Muscle layer of duodenum (tissue), 2 donors: ENCODE results near the gene C6orf163.

Experiments used
- H3K27ac ChIP-seq: one replicate; pipeline ENCODE4 v1.7.0; 2013; ENCODE audit warnings: mild to moderate bottlenecking, low read length
- H3K27me3 ChIP-seq: one replicate; pipeline ENCODE4 v1.7.0; 2013; ENCODE audit warnings: low read depth, mild to moderate bottlenecking, control low read depth, low read length
- H3K36me3 ChIP-seq, 2 donors: one replicate each; pipeline ENCODE4 v1.7.0; 2013; ENCODE audit warnings: low read length in 2 of 2, control low read depth in 1 of 2, mild to moderate bottlenecking in 1 of 2; ENCODE audit not compliant: insufficient read depth in 2 of 2, control insufficient read depth in 1 of 2
- H3K4me1 ChIP-seq, 2 donors: one replicate each; pipeline ENCODE4 v1.7.0; 2013; ENCODE audit warnings: low read length in 2 of 2, mild to moderate bottlenecking in 2 of 2, control low read depth in 1 of 2, moderate library complexity in 1 of 2; ENCODE audit not compliant: insufficient read depth in 2 of 2, control insufficient read depth in 1 of 2
- H3K4me3 ChIP-seq, 2 donors: one replicate each; pipeline ENCODE4 v1.7.0; 2013; ENCODE audit warnings: low read length in 2 of 2, low read depth in 1 of 2, mild to moderate bottlenecking in 1 of 2
- H3K9me3 ChIP-seq, 2 donors: one replicate each; pipeline ENCODE4 v1.7.0; 2013; ENCODE audit warnings: low read length in 2 of 2, control low read depth in 1 of 2, mild to moderate bottlenecking in 1 of 2; ENCODE audit not compliant: control insufficient read depth in 1 of 2
- donor health status: healthy.

C6orf163 gene

GRCh38 chr6:87333591-87334181 lies 10.9 kb upstream of the C6orf163 start:
- no peaks in the 10 kb centered on the region for H3K4me1 ChIP-seq
- H3K27me3 ChIP-seq: no peaks in the 10 kb centered on the region
- H3K9me3 ChIP-seq: no peaks in the 10 kb centered on the region
- no peaks in the 10 kb centered on the region for H3K36me3 ChIP-seq
- H3K27ac ChIP-seq: no peak overlapping the region
- no peak overlapping the region for H3K4me3 ChIP-seq

- Histone ChIP-seq H3K27ac (no peak overlapping the region), H3K4me1 (no peaks in the 10 kb centered on the region)
Observed at GRCh38 chr6:87334683-87335082, 9.9 kb upstream of the C6orf163 start.

GRCh38 chr6:87336367-87336766 lies 8.2 kb upstream of the C6orf163 start:
- H3K36me3 ChIP-seq: no peaks in the 10 kb centered on the region
- no peaks in the 10 kb centered on the region for H3K4me1 ChIP-seq
- no peaks in the 10 kb centered on the region for H3K27me3 ChIP-seq
- no peaks in the 10 kb centered on the region for H3K9me3 ChIP-seq
- no peak overlapping the region for H3K4me3 ChIP-seq
- no peak overlapping the region for H3K27ac ChIP-seq

More at GRCh38 chr6:87334683-87335082, 9.9 kb upstream of the C6orf163 start:
- H3K4me3 ChIP-seq: no peak overlapping the region
- no peaks in the 10 kb centered on the region for H3K36me3 ChIP-seq
- H3K27me3 ChIP-seq: no peaks in the 10 kb centered on the region
- H3K9me3 ChIP-seq: no peaks in the 10 kb centered on the region

DNA sequence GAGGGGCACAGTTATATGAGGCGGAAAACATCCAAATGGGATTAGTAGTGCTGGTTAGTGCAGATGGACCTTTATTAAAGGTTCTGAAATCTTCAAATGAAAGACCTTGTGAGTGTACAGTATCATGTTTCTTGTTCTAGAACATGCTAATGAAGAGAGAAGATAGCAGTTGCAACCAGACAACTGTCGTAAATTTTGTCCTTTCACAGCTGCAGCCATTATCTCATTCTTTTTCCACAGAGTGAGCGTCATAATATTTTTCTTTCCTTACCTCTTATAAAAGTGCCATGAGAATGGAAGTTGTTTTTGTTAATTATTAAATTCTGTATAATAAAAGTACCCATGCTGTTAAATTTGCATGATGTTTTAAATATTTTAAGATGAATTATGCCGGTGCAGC lies 4.4 kb upstream of the C6orf163 start:
- Histone ChIP-seq H3K4me1 (no peaks in the 10 kb centered on the region), H3K9me3 (no peaks in the 10 kb centered on the region), H3K27me3 (no peaks in the 10 kb centered on the region), H3K4me3 (no peak overlapping the region), H3K27ac (no peak overlapping the region), H3K36me3 (no peaks in the 10 kb centered on the region)

DNA sequence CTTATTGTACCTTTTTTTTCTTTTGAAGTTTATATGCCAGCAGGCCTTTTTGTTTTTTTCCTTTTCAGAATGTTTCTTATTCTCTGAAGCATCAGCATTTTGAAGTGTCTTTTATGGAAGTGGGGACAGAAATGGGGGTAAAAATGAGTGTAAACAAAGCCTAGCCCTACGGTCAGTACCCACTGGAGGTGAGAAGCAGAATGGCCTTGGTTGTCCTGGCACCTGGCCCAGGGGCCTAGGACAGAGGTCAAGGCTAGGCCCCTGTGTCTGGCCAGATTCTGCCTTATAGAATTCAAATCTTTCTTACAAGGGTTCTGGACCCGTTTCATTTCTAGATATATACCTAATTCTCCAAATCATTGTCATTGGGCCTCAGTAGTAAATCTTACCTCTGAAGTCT lies 3.5 kb upstream of the C6orf163 start:
- H3K36me3 ChIP-seq: no peaks in the 10 kb centered on the region
- no peaks in the 10 kb centered on the region for H3K4me1 ChIP-seq
- no peaks in the 10 kb centered on the region for H3K9me3 ChIP-seq
- H3K27ac ChIP-seq: no peak overlapping the region
- no peaks in the 10 kb centered on the region for H3K27me3 ChIP-seq
- H3K4me3 ChIP-seq: no peak overlapping the region

GRCh38 chr6:87341899-87342298 lies 2.7 kb upstream of the C6orf163 start:
- H3K36me3 ChIP-seq: no peaks in the 10 kb centered on the region
- no peaks in the 10 kb centered on the region for H3K27me3 ChIP-seq
- H3K27ac ChIP-seq: no peak overlapping the region
- H3K9me3 ChIP-seq: no peaks in the 10 kb centered on the region
- H3K4me1 ChIP-seq: no peaks in the 10 kb centered on the region
- no peak overlapping the region for H3K4me3 ChIP-seq

GRCh38 chr6:87342829-87343228 lies 1.8 kb upstream of the C6orf163 start:
- Histone ChIP-seq H3K36me3 (no peaks in the 10 kb centered on the region), H3K27me3 (no peaks in the 10 kb centered on the region), H3K27ac (no peak overlapping the region), H3K9me3 (no peaks in the 10 kb centered on the region), H3K4me3 (no peak overlapping the region), H3K4me1 (no peaks in the 10 kb centered on the region)

DNA sequence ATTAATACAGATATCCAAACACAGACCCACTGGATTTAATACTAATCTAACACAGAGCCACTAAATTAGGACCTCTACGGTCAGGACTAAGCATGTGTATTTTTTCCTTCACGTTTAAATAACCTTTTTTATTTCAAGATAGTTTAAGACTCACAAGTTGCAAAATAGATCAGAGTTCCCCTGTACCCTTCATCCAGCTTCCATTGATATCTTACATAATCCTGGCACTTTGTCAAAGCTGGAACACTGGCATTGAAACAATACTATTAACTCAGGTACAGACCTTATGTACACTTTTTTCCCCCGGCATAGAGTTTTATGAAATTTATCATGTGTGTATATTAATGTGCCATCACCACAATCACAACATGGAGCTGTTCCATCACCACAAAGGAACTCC lies 2.1 kb downstream of the C6orf163 start:
- Histone ChIP-seq H3K27ac (no peak overlapping the region), H3K4me3 (no peak overlapping the region), H3K36me3 (no peaks in the 10 kb centered on the region), H3K4me1 (no peaks in the 10 kb centered on the region), H3K9me3 (no peaks in the 10 kb centered on the region), H3K27me3 (no peaks in the 10 kb centered on the region)

- H3K27me3 ChIP-seq: no peaks in the 10 kb centered on the region
- no peaks in the 10 kb centered on the region for H3K4me1 ChIP-seq
- no peaks in the 10 kb centered on the region for H3K9me3 ChIP-seq
- H3K4me3 ChIP-seq: no peak overlapping the region
- H3K27ac ChIP-seq: no peak overlapping the region
- no peaks in the 10 kb centered on the region for H3K36me3 ChIP-seq
Observed at GRCh38 chr6:87349896-87350295, 5.3 kb downstream of the C6orf163 start.

DNA sequence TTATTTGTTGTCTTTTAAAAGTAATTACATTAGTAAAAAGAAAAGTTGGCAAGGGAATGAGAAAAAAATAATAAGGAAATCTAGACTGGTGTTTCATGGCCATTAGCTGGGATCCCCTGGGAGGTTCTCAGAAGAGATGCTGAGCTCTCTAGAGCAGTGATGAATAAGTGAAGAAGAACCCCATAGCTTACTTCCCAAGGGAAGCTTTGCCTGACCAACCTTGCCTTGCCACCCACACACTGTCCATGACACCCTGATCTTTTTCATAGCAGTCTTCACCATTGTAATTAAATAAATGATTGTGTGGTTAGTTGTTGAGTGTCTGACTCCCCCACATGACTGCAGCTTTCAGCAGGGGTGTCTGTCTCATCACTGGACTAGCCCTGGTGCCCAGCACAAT lies 5.9 kb downstream of the C6orf163 start:
- Histone ChIP-seq H3K4me3 (no peak overlapping the region), H3K4me1 (no peaks in the 10 kb centered on the region)

DNA sequence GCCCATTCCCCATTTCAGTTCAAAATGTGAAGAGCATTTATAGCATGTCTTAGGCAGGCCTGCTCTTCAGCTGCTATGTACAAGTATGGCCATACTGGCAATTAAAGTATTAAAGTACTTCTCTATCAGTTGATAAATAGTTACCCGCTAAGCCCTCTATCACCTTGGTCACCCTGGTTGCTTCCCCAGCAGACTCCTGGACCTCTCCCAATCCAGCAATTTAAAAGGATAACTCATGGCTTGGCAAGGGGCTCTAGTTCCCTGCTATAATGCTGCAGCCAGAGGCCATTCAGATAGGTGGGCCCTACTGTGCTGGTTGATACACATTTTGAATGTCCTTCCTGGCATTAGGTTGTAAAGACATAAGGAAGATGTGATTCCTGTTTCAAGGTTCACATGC lies 7.0 kb downstream of the C6orf163 start:
- Histone ChIP-seq H3K27ac (no peak overlapping the region), H3K4me1 (no peaks in the 10 kb centered on the region), H3K9me3 (no peaks in the 10 kb centered on the region), H3K27me3 (no peaks in the 10 kb centered on the region), H3K4me3 (no peak overlapping the region), H3K36me3 (no peaks in the 10 kb centered on the region)

More for the DNA sequence above, 5.9 kb downstream of the C6orf163 start:
- Histone ChIP-seq H3K9me3 (no peaks in the 10 kb centered on the region), H3K27ac (no peak overlapping the region), H3K36me3 (no peaks in the 10 kb centered on the region), H3K27me3 (no peaks in the 10 kb centered on the region)

- Histone ChIP-seq H3K27ac (no peak overlapping the region), H3K36me3 (no peaks in the 10 kb centered on the region), H3K4me1 (no peaks in the 10 kb centered on the region), H3K9me3 (no peaks in the 10 kb centered on the region), H3K4me3 (no peak overlapping the region), H3K27me3 (no peaks in the 10 kb centered on the region)
Observed at GRCh38 chr6:87356181-87356580, 11.6 kb downstream of the C6orf163 start.
